ENCODE measurements around the gene NAGS. TPM values are rescaled to one million over a fixed set of nuclear protein-coding genes. Genes with fewer than 3 reads are reported as not detected.

NAGS gene
- total and polyA plus RNA-seq, 2 experiments from 2014 or later = 4.2 to 7.2 TPM

- TF ChIP-seq ZNF462 (CRISPR knock-in tag; IDR thresholded peaks at IDR 0.05) (no peak), EZH2 (IDR thresholded peaks at IDR 0.05; ENCODE audit: low read depth, unreplicated experiment) (no peak), STAT1 (IDR thresholded peaks at IDR 0.05; ENCODE audit: unreplicated experiment) (no peak), POLR2AphosphoS5 (IDR thresholded peaks at IDR 0.05; ENCODE audit: low read depth) (no peak), NANOG (IDR thresholded peaks at IDR 0.05; ENCODE audit: borderline replicate concordance) (no peak), ZNF331 (CRISPR knock-in tag; IDR thresholded peaks at IDR 0.05; ENCODE audit: low read depth) (no peak), JUNB (IDR thresholded peaks at IDR 0.05; ENCODE audit: unreplicated experiment) (no peak), ZNF114 (CRISPR knock-in tag; IDR thresholded peaks at IDR 0.05) (no peak), CTCF (conservative IDR thresholded peaks at IDR 0.05; ENCODE audit: low read depth in 2 of 2) (no peak), CREB1 (CRISPR knock-in tag; IDR thresholded peaks at IDR 0.05; ENCODE audit: low read depth) (no peak)
These were observed 24.8 kb upstream of the NAGS start (continued) for GRCh38 chr17:43979671-43980070.
